Retina (tissue), 1 donor: Measurements from ENCODE around the gene MOK.
"Not testable (repeated sequence)": the region's sequence is repeated elsewhere in the genome, so short reads cannot be mapped to it uniquely, and the experiment has no call there.

Experiments used
- DNase-seq: peaks from one replicate; pipeline ENCODE4 v3.0.0-alpha.2; 2016

Gene MOK

DNA sequence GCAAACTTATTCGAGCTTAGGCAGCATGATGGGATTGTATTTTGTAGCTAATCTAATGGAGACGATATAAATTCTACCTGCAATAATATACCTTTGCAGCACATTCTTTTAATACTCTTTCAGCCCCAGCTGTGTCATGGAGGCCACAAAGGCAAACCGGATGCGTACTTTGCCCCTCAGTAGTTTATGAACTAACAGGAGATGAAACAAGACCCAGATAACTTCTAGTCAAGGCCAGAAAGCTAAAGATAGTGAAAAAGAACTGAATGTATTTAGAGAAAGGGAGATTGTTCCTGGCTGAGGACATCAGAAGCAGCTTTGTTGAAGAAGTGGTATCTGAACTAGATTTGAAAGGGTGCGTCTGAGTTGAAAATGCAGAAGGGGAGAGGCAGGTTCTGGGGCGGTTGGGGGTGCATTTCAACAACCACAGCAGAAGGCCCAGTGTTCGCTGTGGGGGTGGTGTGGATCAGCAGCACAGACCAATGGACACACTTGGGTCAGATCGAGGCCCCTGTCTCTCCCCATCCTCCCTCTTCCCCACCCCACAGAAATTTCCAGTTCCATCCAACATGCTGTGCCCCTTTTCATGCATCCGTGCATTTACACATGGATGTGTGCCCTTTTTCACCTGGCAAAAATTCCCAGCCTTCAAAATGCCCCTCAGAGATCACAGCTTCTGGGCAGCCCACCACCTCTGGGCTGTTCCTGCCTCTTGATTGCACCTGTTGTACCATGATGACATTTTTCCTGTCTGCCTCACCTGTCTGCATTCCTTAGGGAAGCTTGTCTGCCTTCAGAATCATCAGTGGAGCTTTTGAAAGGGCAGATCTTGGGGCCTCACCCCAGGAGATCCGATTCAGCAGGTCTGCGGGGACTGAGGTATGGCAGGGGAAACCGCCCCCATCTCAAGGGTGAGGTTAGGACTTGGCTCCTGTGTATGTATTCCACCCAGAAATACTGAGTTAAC is 16.8 kb upstream of the MOK start:
- DNase-seq = no peak

DNA sequence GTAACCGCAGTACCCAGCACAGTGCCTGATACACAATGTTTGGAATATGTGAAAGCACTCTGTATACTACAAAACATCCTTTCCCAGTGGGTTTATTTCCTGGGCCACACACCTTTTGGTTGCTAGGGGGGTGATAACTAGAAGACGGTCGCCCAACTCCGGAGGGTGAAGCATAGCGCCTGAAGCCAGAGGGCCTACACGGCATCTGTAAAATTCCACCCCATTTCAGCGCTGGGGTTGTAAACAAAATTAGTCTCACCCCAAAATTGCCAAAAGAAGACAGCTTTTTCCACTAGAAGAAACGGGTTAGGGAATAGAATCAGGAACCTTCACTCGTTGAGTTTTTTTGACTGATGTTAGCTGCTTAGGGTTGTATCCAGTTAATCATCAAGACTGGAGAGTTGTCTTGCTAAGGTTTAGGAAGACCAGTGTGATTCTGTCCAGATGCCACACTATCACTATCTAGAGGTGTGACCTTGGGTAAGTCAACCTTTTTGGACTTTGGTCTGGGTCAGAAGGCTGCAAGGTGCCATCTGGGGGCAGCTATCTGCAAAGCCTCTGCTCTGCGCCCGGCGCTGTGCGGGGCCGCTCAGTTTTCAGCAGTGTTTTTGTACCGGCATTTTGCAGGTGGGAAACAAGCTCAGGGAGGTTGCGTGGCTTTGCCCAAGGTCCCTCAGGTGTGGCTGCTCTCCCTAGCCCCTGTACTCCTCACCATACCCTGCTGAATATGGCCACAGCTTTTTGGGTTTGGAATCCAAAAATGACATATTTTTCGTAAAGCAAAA is 15.9 kb upstream of the MOK start:
- DNase-seq = no peak

DNA sequence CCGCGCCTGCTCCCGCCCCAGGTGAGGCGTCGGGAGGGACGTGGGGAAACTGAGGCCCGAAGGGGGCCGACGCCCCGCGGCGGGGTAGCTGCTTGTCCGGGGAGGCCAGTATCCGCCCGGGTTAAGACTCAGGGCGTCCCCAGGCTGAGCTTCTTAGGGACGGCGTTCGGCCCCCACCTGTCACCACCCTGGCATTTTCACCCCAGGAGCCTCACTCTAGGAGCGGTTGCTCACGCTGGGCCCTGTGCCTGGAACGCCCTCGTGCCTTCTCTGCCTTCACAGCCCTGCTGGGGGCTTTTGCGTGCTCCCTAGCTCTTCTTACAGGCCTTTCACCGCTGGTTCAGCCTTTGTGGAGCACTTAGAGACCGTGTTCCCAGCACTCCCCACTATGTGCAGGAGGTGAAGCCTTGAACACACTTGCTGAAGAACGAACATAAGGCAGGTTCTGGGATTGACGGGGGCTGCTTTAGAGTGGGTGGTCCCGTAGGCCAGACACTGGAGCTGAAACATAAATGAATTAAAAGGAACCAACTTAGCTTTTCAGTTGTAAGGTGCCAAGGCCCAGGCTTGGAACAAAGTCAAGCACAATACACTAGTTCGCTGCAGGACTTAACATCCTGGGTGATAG is 15.2 kb upstream of the MOK start:
- peak; percentile 77 for DNase-seq

DNA sequence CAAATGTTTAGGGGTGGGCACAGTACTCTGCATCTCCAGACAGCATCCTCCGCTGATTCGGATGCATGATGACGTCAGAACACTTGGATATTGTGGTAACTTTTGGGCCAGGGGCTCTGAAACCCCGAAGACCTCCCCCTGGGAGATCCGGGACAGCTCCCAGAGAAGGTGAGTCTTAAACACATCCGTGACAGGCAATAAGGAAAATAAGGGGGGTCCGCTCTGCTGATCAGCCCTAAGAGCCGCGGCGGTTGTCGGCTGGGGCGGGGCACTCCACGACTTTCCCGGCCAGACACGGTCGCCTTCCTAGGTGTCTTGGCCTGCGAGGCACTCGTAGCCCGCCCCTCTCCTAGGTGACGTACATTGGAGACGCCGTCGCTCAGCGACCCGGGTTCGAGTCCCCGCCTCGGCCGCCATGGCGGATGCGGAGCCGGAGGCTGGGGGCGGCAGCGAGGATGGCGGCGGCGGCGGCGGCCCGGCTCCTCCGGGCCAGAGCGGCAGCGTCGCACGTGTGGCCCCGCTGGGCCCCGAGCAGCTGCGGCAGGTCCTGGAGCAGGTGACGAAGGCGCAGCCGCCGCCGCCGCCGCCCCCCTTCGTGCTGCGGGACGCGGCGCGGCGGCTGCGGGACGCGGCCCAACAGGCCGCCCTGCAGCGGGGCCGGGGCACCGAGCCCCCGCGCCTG is 14.5 kb upstream of the MOK start, which contains the start of gene ZNF839:
Gene ZNF839 (plus strand): TSS at position 396 of the 682 bp plus-strand sequence. CDS start 20 bp downstream, at position 416.
- peak; percentile 94 for DNase-seq

DNA sequence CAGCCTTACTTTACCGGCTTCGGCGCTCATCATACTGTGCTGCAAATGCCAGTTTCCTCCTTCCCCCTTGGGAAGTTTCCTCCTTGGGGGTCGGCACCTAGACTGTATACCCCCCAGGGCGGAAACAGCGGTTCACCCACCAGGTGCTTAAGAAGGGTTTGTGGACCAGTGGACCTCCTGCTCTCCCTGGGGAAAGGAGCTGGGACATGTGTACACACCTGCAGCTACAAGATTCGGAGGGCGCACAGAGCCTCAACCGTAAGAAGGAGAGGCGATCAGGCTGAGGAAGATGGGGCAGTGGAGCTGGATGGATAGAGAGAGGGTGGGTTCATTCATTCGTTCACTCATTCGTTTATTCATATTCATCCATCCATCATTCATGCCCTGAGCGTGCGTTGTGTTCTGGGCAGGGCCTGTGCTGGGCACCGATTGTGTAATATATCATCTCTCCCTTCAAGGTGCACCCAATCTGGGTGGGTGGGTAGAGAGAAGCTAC is 13.9 kb upstream of the MOK start:
- DNase-seq = no peak

- peak; percentile 24 for DNase-seq
Observed at GRCh38 chr14:102317564-102318248, 12.7 kb upstream of the MOK start.

DNA sequence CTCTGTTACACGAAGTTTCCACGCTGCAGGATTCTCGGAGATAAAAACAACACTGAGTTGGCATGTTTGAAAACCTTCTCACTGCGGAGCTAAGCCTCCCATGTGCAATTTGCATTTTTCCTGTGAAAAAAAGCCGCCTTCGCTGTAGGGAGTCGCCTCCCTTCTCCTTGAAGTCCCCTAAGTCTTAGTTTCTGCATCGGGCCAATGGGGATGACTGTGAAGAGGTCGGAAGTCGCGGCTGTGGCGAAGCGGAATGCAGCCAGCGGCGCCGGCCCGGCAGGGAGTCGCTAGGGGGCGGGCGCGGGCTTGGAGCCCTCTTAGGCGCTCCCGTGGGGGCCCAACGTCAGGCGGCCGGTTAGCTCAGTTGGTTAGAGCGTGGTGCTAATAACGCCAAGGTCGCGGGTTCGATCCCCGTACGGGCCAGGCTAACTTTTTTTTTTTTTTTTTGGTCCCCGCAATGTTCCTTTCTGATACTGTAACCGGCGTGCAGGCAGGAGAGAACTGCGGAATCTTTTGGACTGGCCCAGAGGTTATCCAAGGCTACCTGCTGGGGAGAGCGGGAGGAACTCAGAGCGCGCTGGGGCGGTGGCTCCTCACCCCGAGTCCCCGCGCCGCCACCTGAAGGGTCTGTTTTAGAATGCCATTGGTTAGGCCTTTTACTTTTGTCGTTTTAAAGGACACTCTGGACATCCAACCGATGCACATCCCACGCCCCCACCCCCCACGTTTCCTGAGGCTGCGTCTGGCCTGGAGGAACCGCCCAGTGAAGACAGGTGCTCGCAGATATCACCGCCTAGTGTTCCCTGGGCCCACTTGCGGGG is 12.0 kb upstream of the MOK start:
- DNase-seq = peak; percentile 98

GRCh38 chr14:102316338-102316742 is 11.4 kb upstream of the MOK start:
- no peak for DNase-seq

- DNase-seq = no peak
Observed at GRCh38 chr14:102315121-102315520, 10.2 kb upstream of the MOK start.

GRCh38 chr14:102314242-102315011 is 9.5 kb upstream of the MOK start:
- peak; percentile 97 for DNase-seq

- no peak for DNase-seq
Observed at GRCh38 chr14:102303664-102304063, 1.3 kb downstream of the MOK start.

- DNase-seq = not testable (repeated sequence)
Observed at GRCh38 chr14:102298303-102299070, 6.5 kb downstream of the MOK start.

- DNase-seq = no peak
Observed at GRCh38 chr14:102297436-102298170, 7.4 kb downstream of the MOK start.

DNA sequence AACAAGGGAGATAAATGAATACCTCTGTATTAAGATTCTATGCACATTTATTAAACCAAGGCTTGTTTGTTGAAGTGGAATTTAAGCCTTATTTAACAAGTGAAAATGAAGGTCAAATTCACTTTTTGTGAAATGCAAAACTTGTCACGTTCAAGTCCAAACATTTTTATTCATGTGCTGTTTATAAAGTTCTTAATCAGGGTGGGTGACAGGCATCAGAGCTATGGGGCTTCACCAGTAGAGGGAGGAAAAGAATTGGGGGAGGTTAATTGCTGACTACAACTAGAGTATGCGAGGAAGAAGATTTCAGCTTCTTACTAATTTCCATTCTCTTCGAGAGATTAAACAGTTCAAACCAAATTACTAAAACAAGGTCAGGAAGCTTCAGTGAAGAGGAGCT is 9.7 kb downstream of the MOK start:
- no peak for DNase-seq

GRCh38 chr14:102293781-102294180 is 11.2 kb downstream of the MOK start:
- no peak for DNase-seq

DNA sequence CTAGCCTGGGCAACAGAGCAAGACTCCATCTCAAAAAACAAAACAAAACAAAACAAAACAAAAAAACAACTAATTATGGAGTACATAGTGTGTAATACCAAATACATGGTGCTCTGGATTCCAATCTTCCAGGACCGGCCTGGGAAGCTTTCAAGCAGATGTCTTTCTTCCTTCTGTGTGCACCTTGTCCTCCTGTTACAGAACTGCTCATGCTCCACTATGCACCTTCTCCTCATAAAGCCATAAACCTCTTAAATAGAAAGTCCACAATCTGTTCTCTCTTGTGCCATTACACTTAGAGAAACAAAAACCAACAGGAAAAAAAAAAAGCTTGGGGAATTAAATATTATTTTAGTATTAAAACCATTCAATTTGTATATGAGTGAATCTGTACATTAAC is 12.5 kb downstream of the MOK start:
- DNase-seq = no peak

DNA sequence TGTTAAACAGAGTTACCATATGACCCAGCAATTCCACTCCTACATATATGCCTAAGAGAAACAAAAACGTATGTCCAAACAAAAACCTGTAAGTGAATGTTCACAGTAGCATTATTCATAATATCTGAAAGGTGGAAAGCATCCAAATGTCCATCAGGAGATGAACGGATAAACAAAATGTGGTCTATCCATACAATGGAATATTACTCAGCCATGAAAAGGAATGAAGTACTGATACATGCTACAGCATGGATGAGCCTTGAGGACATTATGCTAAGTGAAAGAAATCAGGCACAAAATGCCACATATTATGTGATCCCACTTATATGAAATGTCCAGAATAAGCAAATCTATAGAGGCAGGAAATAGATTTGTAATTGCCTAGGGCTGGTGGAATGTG is 16.8 kb downstream of the MOK start:
- no peak for DNase-seq

DNA sequence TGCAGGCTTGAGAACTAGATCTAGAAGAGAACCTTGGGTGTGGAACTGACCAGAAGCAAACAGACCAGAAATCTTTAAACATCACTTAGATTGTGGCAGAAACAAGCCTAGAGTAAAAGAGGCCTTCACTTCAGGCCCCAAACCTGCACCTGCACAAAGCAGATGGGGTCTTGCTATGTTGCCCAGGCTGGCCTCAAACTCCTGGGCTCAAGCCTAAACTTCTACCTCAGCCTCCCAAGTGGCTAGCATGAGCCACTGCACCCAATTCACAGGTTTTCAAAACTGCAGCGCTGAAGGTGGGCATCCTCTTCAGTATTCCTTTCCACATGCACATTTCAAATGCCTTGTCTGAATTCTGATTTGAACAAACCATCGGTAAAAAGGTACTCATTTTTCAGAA is 19.9 kb downstream of the MOK start:
- DNase-seq = no peak
